ENCODE results near the gene FLRT3. TPM values are rescaled to one million over a fixed set of nuclear protein-coding genes. Genes with fewer than 3 reads are reported as not detected.

FLRT3 gene
- total RNA-seq, 1 experiment from 2014 or later: 1.5 TPM

- TF ChIP-seq, protein P1, sequence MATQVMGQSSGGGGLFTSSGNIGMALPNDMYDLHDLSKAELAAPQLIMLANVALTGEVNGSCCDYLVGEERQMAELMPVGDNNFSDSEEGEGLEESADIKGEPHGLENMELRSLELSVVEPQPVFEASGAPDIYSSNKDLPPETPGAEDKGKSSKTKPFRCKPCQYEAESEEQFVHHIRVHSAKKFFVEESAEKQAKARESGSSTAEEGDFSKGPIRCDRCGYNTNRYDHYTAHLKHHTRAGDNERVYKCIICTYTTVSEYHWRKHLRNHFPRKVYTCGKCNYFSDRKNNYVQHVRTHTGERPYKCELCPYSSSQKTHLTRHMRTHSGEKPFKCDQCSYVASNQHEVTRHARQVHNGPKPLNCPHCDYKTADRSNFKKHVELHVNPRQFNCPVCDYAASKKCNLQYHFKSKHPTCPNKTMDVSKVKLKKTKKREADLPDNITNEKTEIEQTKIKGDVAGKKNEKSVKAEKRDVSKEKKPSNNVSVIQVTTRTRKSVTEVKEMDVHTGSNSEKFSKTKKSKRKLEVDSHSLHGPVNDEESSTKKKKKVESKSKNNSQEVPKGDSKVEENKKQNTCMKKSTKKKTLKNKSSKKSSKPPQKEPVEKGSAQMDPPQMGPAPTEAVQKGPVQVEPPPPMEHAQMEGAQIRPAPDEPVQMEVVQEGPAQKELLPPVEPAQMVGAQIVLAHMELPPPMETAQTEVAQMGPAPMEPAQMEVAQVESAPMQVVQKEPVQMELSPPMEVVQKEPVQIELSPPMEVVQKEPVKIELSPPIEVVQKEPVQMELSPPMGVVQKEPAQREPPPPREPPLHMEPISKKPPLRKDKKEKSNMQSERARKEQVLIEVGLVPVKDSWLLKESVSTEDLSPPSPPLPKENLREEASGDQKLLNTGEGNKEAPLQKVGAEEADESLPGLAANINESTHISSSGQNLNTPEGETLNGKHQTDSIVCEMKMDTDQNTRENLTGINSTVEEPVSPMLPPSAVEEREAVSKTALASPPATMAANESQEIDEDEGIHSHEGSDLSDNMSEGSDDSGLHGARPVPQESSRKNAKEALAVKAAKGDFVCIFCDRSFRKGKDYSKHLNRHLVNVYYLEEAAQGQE (IDR thresholded peaks at IDR 0.05; ENCODE audit: low read depth): no peak
- TF ChIP-seq, protein P2, sequence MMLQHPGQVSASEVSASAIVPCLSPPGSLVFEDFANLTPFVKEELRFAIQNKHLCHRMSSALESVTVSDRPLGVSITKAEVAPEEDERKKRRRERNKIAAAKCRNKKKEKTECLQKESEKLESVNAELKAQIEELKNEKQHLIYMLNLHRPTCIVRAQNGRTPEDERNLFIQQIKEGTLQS (IDR thresholded peaks at IDR 0.05): no peak
- no peak for TF ChIP-seq POLR2A (IDR thresholded peaks at IDR 0.05; ENCODE audit: borderline replicate concordance, extremely low read depth, insufficient read depth, insufficient read length)
- TF ChIP-seq, protein P3, sequence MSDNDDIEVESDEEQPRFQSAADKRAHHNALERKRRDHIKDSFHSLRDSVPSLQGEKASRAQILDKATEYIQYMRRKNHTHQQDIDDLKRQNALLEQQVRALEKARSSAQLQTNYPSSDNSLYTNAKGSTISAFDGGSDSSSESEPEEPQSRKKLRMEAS (IDR thresholded peaks at IDR 0.05): no peak
- no peak for TF ChIP-seq FOSL1 (IDR thresholded peaks at IDR 0.05; ENCODE audit: low read depth)
Measured at GRCh38 chr20:14335052-14335451, 2.4 kb downstream of the FLRT3 start (continued).

- H3K9ac ChIP-seq (ENCODE audit: low read length): no peak overlapping the region
- RAD21 ChIA-PET (ENCODE audit: low non-redundant PET in 1 of 2, low total read pairs in 2 of 2, uncharacterized antibody in 2 of 2, unreplicated experiment in 2 of 2): no interaction called here
- H3K4me1 ChIP-seq (ENCODE audit: control insufficient read depth in 1 of 2, insufficient read depth in 2 of 2, low read length in 2 of 2): peaks cover 0 to 5% of the 10 kb centered on the region in 2 experiments; a peak in 1 of 4 replicates
- POLR2A ChIA-PET: no interaction called here
- CTCF ChIA-PET: no interaction called here
- no peaks in the 10 kb centered on the region for H3K9me3 ChIP-seq (ENCODE audit: control insufficient read depth in 1 of 2, insufficient read depth in 1 of 2, low read depth in 1 of 2, low read length in 2 of 2)
- no TSS peak for BruUV-seq (replicated peaks)
- H4K20me1 ChIP-seq (ENCODE audit: insufficient read depth): no peaks in the 10 kb centered on the region
- TF ChIP-seq EZH2phosphoT487 (IDR thresholded peaks at IDR 0.05; ENCODE audit: borderline replicate concordance) (no peak), CTCF (IDR thresholded peaks at IDR 0.05 in 2 of 3, conservative IDR thresholded peaks at IDR 0.05 in 1 of 3; ENCODE audit: borderline replicate concordance in 1 of 3, insufficient read depth in 1 of 3, low read depth in 2 of 3, low read length in 2 of 3) (peak in 2 of 3 experiments; percentile 28 to 31; a peak in 2 of 6 replicates), POLR2A (IDR thresholded peaks at IDR 0.05; ENCODE audit: borderline replicate concordance, extremely low read depth, insufficient read depth, insufficient read length) (no peak), FOSL1 (IDR thresholded peaks at IDR 0.05; ENCODE audit: low read depth) (no peak), ELF1 (IDR thresholded peaks at IDR 0.05; ENCODE audit: borderline replicate concordance, low read depth) (no peak), SIN3A (IDR thresholded peaks at IDR 0.05; ENCODE audit: low read depth) (no peak), EZH2 (IDR thresholded peaks at IDR 0.05) (no peak), RAD21 (IDR thresholded peaks at IDR 0.05; ENCODE audit: low read depth) (peak; percentile 50)
- TF ChIP-seq, protein P2 (IDR thresholded peaks at IDR 0.05): no peak
- H2AFZ ChIP-seq (ENCODE audit: low read depth, low read length, poor library complexity, severe bottlenecking): no peak overlapping the region
- intact Hi-C loops (cut with micrococcal nuclease): loop anchor here (10.0 kb wide), 2 partner anchors 380 to 610 kb away; no protein-coding TSS in a partner anchor
- H3K4me3 ChIP-seq (replicated peaks in 1 of 2; ENCODE audit: low read depth in 1 of 2, low read length in 2 of 2): no peak overlapping the region
- no peaks in the 10 kb centered on the region for H3K36me3 ChIP-seq (ENCODE audit: control insufficient read depth in 1 of 2, insufficient read depth in 2 of 2, low read length in 2 of 2)
- ATAC-seq (no peak), DNase-seq (ENCODE audit: low read depth, low spot score) (no peak)
- H3K79me2 ChIP-seq (ENCODE audit: insufficient read depth, low read length): no peaks in the 10 kb centered on the region
- no peak overlapping the region for H3K4me2 ChIP-seq (ENCODE audit: low read length)
- H3K27me3 ChIP-seq (ENCODE audit: insufficient read depth, low read length): no peaks in the 10 kb centered on the region
- H3K27ac ChIP-seq (ENCODE audit: low read depth, low read length): no peak overlapping the region
- no peaks in the 10 kb centered on the region for H3K9me2 ChIP-seq (ENCODE audit: insufficient read depth)
Measured at GRCh38 chr20:14334306-14334930, 3.0 kb downstream of the FLRT3 start.
